Effector memory CD4-positive, alpha-beta T cell (primary cell): ENCODE measurements around the gene IL1RAPL1.

Experiments used
- DNase-seq, 3 donors: peaks; one replicate each; pipeline ENCODE4 v3.0.0-alpha.2; 2020
- H3K27ac ChIP-seq: 2 replicates; pipeline ENCODE4 v1.7.0; 2013; ENCODE audit warnings: mild to moderate bottlenecking, low read length, moderate library complexity; ENCODE audit not compliant: insufficient read depth, poor library complexity, severe bottlenecking
- H3K27me3 ChIP-seq: replicated peaks from 2 replicates; pipeline ENCODE4 v1.7.0; 2013; ENCODE audit warnings: mild to moderate bottlenecking, low read length; ENCODE audit not compliant: insufficient read depth, control insufficient read depth, poor library complexity, severe bottlenecking
- H3K36me3 ChIP-seq: 2 replicates; pipeline ENCODE4 v1.7.0; 2013; ENCODE audit warnings: mild to moderate bottlenecking, low read length, moderate library complexity; ENCODE audit not compliant: control insufficient read depth, insufficient read depth
- H3K4me1 ChIP-seq: 2 replicates; pipeline ENCODE4 v1.7.0; 2013; ENCODE audit warnings: low read length, mild to moderate bottlenecking; ENCODE audit not compliant: control insufficient read depth, insufficient read depth, poor library complexity, severe bottlenecking
- H3K4me3 ChIP-seq: 2 replicates; pipeline ENCODE4 v1.7.0; 2013; ENCODE audit warnings: low read length, low read depth, mild to moderate bottlenecking; ENCODE audit not compliant: insufficient read depth, poor library complexity, severe bottlenecking
- H3K9me3 ChIP-seq: 2 replicates; pipeline ENCODE4 v1.7.0; 2013; ENCODE audit warnings: mild to moderate bottlenecking, low read length, moderate library complexity; ENCODE audit not compliant: control insufficient read depth

The IL1RAPL1 gene

DNA sequence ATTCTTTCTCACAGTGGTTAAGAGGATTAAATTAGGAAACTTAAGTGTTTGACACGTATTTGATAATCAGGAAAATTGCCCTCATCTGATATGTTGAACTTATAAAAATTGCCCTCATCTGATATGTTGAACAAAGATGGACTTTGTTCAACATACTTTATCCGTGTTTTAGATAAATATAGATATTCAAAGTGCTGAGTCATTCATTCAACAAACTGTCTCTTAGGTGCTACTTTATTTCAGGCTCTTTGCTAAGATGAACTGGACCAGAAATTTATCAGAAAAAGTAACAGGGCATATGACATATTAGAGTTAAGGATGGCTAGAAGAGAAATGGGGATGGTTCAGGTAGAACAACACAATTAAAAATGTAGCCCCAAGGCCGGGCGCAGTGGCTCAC, 81.7 kb downstream of the IL1RAPL1 start:
- Histone ChIP-seq H3K27me3 (no peaks in the 10 kb centered on the region), H3K36me3 (no peaks in the 10 kb centered on the region)

DNA sequence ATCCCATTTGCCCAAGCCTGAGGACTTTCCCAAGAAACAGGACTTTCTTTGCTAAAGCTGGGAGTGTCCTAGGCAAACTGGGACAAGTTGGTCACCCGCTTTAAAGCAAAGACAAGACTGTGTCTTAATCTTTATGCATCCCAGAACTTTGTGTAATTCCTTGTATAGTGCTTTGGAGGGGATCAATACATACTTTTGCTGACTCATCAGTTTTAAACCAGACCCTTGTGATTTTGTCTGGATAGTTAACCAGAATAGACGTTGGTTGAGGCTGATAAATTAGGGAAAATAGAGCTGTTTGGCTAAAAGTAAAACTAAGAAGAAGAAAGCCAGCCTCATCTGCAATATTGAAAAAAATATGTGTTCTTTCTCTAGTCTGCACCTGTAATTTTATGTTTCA, 82.8 kb downstream of the IL1RAPL1 start:
- no peaks in the 10 kb centered on the region for H3K4me1 ChIP-seq
- H3K36me3 ChIP-seq: no peaks in the 10 kb centered on the region
- DNase-seq: no peak
- H3K27me3 ChIP-seq: no peaks in the 10 kb centered on the region
- no peak overlapping the region for H3K4me3 ChIP-seq
- H3K27ac ChIP-seq: no peak overlapping the region
- H3K9me3 ChIP-seq: no peaks in the 10 kb centered on the region

More for the DNA sequence above, 81.7 kb downstream of the IL1RAPL1 start:
- Histone ChIP-seq H3K4me1 (no peaks in the 10 kb centered on the region), H3K4me3 (no peak overlapping the region), H3K9me3 (no peaks in the 10 kb centered on the region), H3K27ac (no peak overlapping the region)
- DNase-seq: no peak

- Histone ChIP-seq H3K36me3 (no peaks in the 10 kb centered on the region), H3K27me3 (no peaks in the 10 kb centered on the region)
- no peak for DNase-seq
These were observed 87.9 kb downstream of the IL1RAPL1 start for GRCh38 chrX:28675173-28675572.

DNA sequence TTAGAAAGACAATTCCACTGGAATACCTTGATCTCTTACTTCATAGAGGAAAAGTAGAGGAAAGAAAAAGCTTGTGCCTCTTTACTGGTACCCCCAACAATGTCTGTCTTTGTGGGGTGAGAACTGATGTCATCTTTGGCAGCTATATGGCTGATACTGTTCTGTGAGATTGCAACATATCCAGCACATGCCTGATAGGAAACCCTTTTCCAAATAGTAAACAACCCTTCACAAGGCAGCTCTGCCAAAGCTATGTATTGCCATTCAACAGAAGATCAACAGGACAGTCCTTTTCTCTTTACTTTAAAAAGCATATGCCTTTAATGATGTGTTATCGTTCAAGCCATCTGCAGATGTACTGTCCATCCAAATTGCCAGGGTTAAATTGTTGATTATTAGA, 105.9 kb downstream of the IL1RAPL1 start:
- Histone ChIP-seq H3K9me3 (no peaks in the 10 kb centered on the region), H3K27ac (no peak overlapping the region), H3K36me3 (no peaks in the 10 kb centered on the region), H3K4me3 (no peak overlapping the region), H3K4me1 (no peaks in the 10 kb centered on the region), H3K27me3 (no peaks in the 10 kb centered on the region)
- no peak for DNase-seq

More at GRCh38 chrX:28675173-28675572, 87.9 kb downstream of the IL1RAPL1 start:
- Histone ChIP-seq H3K4me3 (no peak overlapping the region), H3K27ac (no peak overlapping the region), H3K4me1 (no peaks in the 10 kb centered on the region), H3K9me3 (no peaks in the 10 kb centered on the region)

GRCh38 chrX:28697732-28698131, 110.5 kb downstream of the IL1RAPL1 start:
- H3K27ac ChIP-seq: no peak overlapping the region

GRCh38 chrX:28701222-28701621, 114.0 kb downstream of the IL1RAPL1 start:
- H3K27me3 ChIP-seq: no peaks in the 10 kb centered on the region
- no peaks in the 10 kb centered on the region for H3K9me3 ChIP-seq
- no peaks in the 10 kb centered on the region for H3K4me1 ChIP-seq
- no peak overlapping the region for H3K27ac ChIP-seq
- no peaks in the 10 kb centered on the region for H3K36me3 ChIP-seq
- H3K4me3 ChIP-seq: no peak overlapping the region
- no peak for DNase-seq

More at GRCh38 chrX:28697732-28698131, 110.5 kb downstream of the IL1RAPL1 start:
- Histone ChIP-seq H3K4me3 (no peak overlapping the region), H3K9me3 (no peaks in the 10 kb centered on the region), H3K4me1 (no peaks in the 10 kb centered on the region), H3K27me3 (no peaks in the 10 kb centered on the region), H3K36me3 (no peaks in the 10 kb centered on the region)
- DNase-seq: no peak

DNA sequence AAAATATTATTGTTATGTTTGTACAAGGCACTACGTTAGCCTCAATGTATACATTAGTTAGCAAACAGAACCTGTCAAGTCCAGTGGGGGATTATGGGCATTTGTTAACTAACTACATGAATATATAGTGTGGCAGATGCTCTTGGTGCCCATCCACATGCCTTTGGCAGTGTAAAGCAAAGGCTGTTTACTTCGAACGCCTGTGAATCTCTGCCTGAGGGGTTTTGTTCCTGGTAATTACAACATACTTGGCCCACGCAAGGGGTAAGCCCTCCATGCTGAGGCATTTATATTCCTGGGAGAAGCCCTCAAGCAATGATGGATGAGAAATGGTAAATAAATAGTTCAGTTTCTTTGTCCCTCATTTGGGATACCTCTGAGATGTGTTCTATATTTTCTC, 119.7 kb downstream of the IL1RAPL1 start:
- H3K4me3 ChIP-seq: no peak overlapping the region
- no peak for DNase-seq
- no peak overlapping the region for H3K27ac ChIP-seq
- H3K27me3 ChIP-seq: no peaks in the 10 kb centered on the region
- no peaks in the 10 kb centered on the region for H3K4me1 ChIP-seq
- no peaks in the 10 kb centered on the region for H3K36me3 ChIP-seq
- no peaks in the 10 kb centered on the region for H3K9me3 ChIP-seq

DNA sequence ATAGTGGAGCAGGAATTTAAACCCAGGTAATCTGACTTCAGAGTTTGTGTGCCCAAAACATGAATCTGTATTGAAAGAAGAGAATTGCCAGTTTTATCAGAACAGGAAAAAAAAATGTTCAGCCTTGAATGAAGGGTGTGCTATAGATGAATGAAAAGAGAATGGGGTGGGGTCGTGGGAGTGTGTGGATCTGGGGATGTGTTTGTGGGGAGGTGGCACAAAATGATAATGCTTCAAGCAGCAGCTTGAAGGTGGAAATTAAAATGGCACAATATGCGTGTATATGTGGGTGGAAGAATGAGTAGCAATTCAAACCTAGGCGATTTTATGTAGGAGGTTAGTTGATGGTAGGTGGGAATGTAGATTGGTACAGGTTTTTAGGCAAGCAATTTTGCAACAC, 122.2 kb downstream of the IL1RAPL1 start:
- Histone ChIP-seq H3K27ac (no peak overlapping the region), H3K4me3 (no peak overlapping the region), H3K27me3 (no peaks in the 10 kb centered on the region), H3K9me3 (no peaks in the 10 kb centered on the region), H3K4me1 (no peaks in the 10 kb centered on the region), H3K36me3 (no peaks in the 10 kb centered on the region)
- DNase-seq: no peak

DNA sequence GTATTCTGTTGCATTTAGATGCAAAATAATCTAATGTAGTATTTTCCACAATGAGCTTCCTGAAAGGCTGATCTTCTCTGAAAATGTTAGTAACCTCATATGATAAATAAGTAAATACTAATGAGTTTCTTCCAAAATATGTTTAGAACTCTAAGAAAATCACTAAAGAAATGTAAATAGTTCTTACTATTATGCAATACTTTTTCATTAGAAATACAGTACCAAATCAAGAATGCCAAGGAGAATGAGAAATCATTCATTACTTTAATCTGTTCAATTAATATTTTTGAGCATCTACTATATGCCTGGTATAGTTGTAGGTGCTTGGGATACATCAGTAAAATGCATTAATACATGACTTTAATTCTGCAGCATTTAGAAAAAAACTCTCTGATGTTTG, 130.6 kb downstream of the IL1RAPL1 start:
- H3K9me3 ChIP-seq: no peaks in the 10 kb centered on the region
- no peak overlapping the region for H3K27ac ChIP-seq
- H3K4me3 ChIP-seq: no peak overlapping the region
- no peaks in the 10 kb centered on the region for H3K36me3 ChIP-seq
- no peak for DNase-seq
- no peaks in the 10 kb centered on the region for H3K4me1 ChIP-seq
- no peaks in the 10 kb centered on the region for H3K27me3 ChIP-seq

DNA sequence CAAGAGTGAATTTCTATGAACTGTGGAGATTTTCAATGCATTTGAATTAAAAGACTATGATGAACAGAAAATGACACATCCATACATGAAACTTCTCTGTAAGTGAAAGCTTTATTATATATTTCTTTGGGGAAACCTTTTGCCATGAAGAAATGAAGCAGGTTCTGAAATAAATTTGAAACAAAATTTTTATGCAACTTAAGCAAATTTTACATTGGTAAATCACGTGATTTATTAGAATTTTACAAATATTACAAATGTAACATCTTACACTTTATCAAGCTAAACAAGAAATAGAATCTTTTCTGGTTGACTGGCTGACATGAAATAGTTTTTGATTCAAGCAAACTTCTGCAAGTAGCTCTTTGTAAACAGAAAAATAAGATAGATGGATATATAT, 131.2 kb downstream of the IL1RAPL1 start:
- Histone ChIP-seq H3K4me1 (no peaks in the 10 kb centered on the region), H3K27me3 (no peaks in the 10 kb centered on the region), H3K36me3 (no peaks in the 10 kb centered on the region), H3K4me3 (no peak overlapping the region), H3K27ac (no peak overlapping the region), H3K9me3 (no peaks in the 10 kb centered on the region)
- no peak for DNase-seq

- Histone ChIP-seq H3K4me3 (no peak overlapping the region), H3K27ac (no peak overlapping the region), H3K9me3 (no peaks in the 10 kb centered on the region), H3K36me3 (no peaks in the 10 kb centered on the region), H3K27me3 (no peaks in the 10 kb centered on the region), H3K4me1 (no peaks in the 10 kb centered on the region)
- no peak for DNase-seq
These were observed 132.4 kb downstream of the IL1RAPL1 start for GRCh38 chrX:28719620-28720019.
